Stimulated activated CD4-positive, alpha-beta T cell treated with anti-CD3 and anti-CD28 coated beads, Interleukin-12 subunit alpha, Interleukin-12 subunit beta, amount 100 ng/mL, for 24 hours (primary cell): Measurements from ENCODE around the gene ENPEP.
"Not testable (repeated sequence)": the region's sequence is repeated elsewhere in the genome, so short reads cannot be mapped to it uniquely, and the experiment has no call there.

ENCODE experiments used
- DNase-seq, 2 experiments: peaks; one replicate each; pipeline ENCODE4 v3.0.0-alpha.2; 2020; ENCODE audit warnings: low read depth in 2 of 2

ENPEP gene

GRCh38 chr4:110475881-110476818, at the start of gene ENPEP:
Gene ENPEP (plus strand): TSS chr4:110476155. CDS start chr4:110476415, 260 bp downstream.
- no peak for DNase-seq

GRCh38 chr4:110431805-110432204, 44.1 kb upstream of the ENPEP start:
- not testable (repeated sequence) for DNase-seq

- not testable (repeated sequence) for DNase-seq
Observed at GRCh38 chr4:110437292-110437691, 38.7 kb upstream of the ENPEP start.

- DNase-seq: not testable (repeated sequence)
Observed at GRCh38 chr4:110439209-110439608, 36.7 kb upstream of the ENPEP start.

- DNase-seq: no peak
Observed at GRCh38 chr4:110442309-110442708, 33.6 kb upstream of the ENPEP start.

- DNase-seq: no peak
Observed at GRCh38 chr4:110442788-110443187, 33.2 kb upstream of the ENPEP start.

GRCh38 chr4:110449947-110450346, 26.0 kb upstream of the ENPEP start:
- no peak for DNase-seq

GRCh38 chr4:110452546-110452945, 23.4 kb upstream of the ENPEP start:
- no peak for DNase-seq

GRCh38 chr4:110454441-110454840, 21.5 kb upstream of the ENPEP start:
- DNase-seq: no peak

GRCh38 chr4:110458494-110459266, 17.3 kb upstream of the ENPEP start:
- no peak for DNase-seq

- DNase-seq: no peak
Observed at GRCh38 chr4:110460074-110460746, 15.7 kb upstream of the ENPEP start.

- no peak for DNase-seq
Observed at GRCh38 chr4:110467400-110467799, 8.6 kb upstream of the ENPEP start.

- DNase-seq: no peak
Observed at GRCh38 chr4:110472583-110473329, 3.2 kb upstream of the ENPEP start.

- DNase-seq: no peak
Observed at GRCh38 chr4:110474481-110474880, 1.5 kb upstream of the ENPEP start.

GRCh38 chr4:110475080-110475479, 875 bp upstream of the ENPEP start:
- DNase-seq: not testable (repeated sequence)

GRCh38 chr4:110477836-110478235, 1.9 kb downstream of the ENPEP start:
- DNase-seq: no peak

GRCh38 chr4:110480031-110480549, 4.1 kb downstream of the ENPEP start:
- DNase-seq: no peak

- DNase-seq: no peak
Observed at GRCh38 chr4:110480746-110481271, 4.9 kb downstream of the ENPEP start.

GRCh38 chr4:110483516-110483915, 7.6 kb downstream of the ENPEP start:
- no peak for DNase-seq

GRCh38 chr4:110484029-110484428, 8.1 kb downstream of the ENPEP start:
- DNase-seq: no peak

- no peak for DNase-seq
Observed at GRCh38 chr4:110484767-110485166, 8.8 kb downstream of the ENPEP start.
